LNCaP clone FGC (cell line): ENCODE results near the gene GNB1L.
A peak's percentile ranks its signal among the peaks of the same experiment; 100 is the strongest.

ENCODE experiments used
- DNase-seq: peaks from one replicate; pipeline ENCODE4 v3.0.0-alpha.2; 2011; ENCODE audit warnings: low read depth
- H3K4me3 ChIP-seq: 2 replicates; pipeline ENCODE4 v1.5.1; 2011; ENCODE audit warnings: mild to moderate bottlenecking, low read depth, low read length, control low read depth
- CTCF ChIP-seq: IDR thresholded peaks from 2 replicates; pipeline ENCODE4 v1.5.1; 2012; ENCODE audit warnings: mild to moderate bottlenecking; ENCODE audit not compliant: control insufficient read depth, insufficient read depth; ENCODE audit errors: extremely low read depth

The GNB1L gene

GRCh38 chr22:19763458-19764298 is 91.0 kb downstream of the GNB1L start:
- no peak for DNase-seq
- no peak overlapping the region for H3K4me3 ChIP-seq
- no peak for TF ChIP-seq CTCF

GRCh38 chr22:19762568-19763457 is 91.9 kb downstream of the GNB1L start:
- TF ChIP-seq CTCF = no peak
- DNase-seq = no peak
- peak overlapping the region; percentile 75 for H3K4me3 ChIP-seq

DNA sequence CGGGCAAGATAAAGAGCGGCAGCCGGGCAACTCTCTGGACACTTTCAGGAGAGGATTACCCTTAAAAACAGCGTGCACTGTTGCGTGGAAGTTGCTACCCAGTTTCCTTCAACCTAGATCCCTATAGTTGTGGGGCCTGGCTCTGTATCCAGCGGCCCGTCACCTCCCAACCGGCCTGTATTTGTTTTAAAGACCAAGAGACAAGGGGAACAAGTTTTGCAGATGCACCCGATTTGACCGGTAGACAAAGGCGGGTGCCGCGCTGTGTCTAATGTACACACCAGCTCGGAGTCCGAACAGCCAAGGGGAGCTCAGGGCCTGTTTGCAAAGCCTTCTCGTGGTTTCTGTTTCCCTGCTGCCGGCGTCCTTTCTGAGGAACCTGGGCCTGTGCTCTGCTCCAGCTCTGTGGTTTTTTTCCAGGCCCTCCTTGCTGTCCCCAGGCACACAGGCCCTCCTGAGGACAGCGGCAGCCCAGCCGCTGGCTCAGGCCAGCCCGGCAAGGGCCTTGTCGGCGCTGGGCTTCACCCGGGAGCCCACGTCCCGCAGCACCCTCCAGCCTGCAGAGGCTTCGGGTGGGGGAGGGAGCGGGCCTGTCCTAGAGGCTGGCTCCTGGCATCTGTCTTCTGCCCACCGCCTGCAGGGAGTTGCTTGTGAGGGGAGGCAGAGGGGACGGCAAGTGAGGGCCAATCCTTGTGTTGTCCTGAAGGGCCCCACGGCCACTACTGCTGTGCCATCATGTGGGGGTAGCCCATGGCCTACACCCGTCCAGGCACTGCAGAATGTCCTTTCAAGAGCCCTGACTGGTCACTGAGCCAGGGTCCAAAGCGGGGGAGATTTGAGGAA is 92.7 kb downstream of the GNB1L start:
- H3K4me3 ChIP-seq = peak overlapping the region; percentile 75
- DNase-seq = peak; percentile 25
- TF ChIP-seq CTCF = no peak

- no peak for DNase-seq
- no peak for TF ChIP-seq CTCF
- peak overlapping the region; percentile 75 for H3K4me3 ChIP-seq
Observed at GRCh38 chr22:19760951-19761724, 93.5 kb downstream of the GNB1L start.

DNA sequence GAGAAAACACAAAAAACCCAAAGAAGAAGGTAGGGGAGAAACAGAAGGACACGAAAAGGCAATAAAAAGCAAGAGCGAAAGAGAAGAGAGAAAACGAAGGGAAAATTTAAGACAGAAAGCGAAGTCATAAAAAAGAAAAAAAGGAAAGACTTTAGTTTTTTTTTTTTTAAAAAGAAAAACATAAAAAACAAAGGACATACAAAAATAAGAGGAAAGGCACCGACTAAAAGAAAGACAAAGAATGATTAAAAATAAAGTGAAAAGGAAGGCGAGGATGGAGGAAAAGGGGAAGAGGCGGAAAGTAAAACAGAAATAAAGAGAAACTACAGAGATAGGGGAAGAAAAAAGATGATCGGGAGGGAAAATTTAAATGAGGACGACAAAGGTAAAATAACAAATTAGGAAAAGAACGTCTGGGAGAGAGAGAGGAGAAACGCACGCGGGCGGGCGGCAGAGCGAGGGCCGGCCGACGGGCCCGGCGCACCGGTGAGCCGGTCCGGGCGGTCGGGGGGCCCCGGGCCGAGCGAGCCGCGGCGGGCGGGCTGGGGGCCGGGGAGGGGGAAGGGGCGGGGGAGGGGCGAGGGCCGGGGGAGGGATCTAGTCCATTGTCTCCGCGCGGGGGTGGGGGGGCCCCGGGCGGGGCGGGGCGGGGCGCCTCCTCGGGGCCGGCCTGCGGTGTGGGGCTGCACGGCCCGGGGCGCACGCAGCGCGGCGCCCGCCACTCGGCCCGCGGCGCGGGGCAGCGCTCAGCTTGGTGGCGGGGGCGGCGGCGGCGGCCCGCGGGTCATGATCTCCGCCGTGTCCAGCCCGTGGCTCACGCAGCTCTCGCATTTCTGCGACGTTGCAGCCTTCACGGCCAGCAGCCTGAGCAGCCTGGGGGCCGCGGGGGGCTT is 94.4 kb downstream of the GNB1L start, which contains the start of gene TBX1:
Gene TBX1, plus strand, starts transcription at position 721 of the 893 bp plus-strand sequence. Its CDS starts 66 bp downstream, at position 787.
- DNase-seq = no peak
- peak within 1 kb of the TSS; percentile 75 for H3K4me3 ChIP-seq
- peak; percentile 28 for TF ChIP-seq CTCF
